HCT116 (cell line): ENCODE data around the gene RANBP9.

Experiments
- ATF3 ChIP-seq: IDR thresholded peaks from 2 replicates; pipeline ENCODE4 v1.6.1; 2012
- CEBPB ChIP-seq: IDR thresholded peaks from 2 replicates; pipeline ENCODE4 v1.6.1; 2012; ENCODE audit warnings: low read depth
- CTCF ChIP-seq, 3 experiments: fragments of 200-600 bp in 1 of 3; sonication (generic) in 1 of 3; IDR thresholded peaks in 2 of 3; conservative IDR thresholded peaks in 1 of 3; 2 replicates each; pipeline ENCODE4 v1.5.1; 2012 to 2017; ENCODE audit warnings: low read depth in 2 of 3, low read length in 2 of 3, antibody characterized with exemption in 1 of 3, borderline replicate concordance in 1 of 3, control low read depth in 1 of 3, mild to moderate bottlenecking in 1 of 3, mixed read lengths in 1 of 3, mixed run types in 1 of 3, moderate library complexity in 1 of 3; ENCODE audit not compliant: insufficient read depth in 1 of 3
- EZH2 ChIP-seq: fragments of 200-600 bp; sonication (generic); IDR thresholded peaks from 2 replicates; pipeline ENCODE4 v1.6.1; 2017; ENCODE audit warnings: antibody characterized with exemption, mixed run types
- EZH2phosphoT487 ChIP-seq: fragments of 200-600 bp; IDR thresholded peaks from 2 replicates; pipeline ENCODE4 v1.6.1; 2018; ENCODE audit warnings: antibody characterized with exemption, borderline replicate concordance
- FOSL1 ChIP-seq: IDR thresholded peaks from 2 replicates; pipeline ENCODE4 v1.6.1; 2012; ENCODE audit warnings: low read depth
- JUND ChIP-seq: IDR thresholded peaks from 2 replicates; pipeline ENCODE4 v1.6.1; 2012
- POLR2A ChIP-seq: IDR thresholded peaks from 2 replicates; pipeline ENCODE4 v1.7.0; 2011; ENCODE audit warnings: borderline replicate concordance; ENCODE audit not compliant: insufficient read depth, insufficient read length; ENCODE audit errors: extremely low read depth
- POLR2AphosphoS5 ChIP-seq: IDR thresholded peaks from 2 replicates; pipeline ENCODE4 v1.6.1; 2011; ENCODE audit warnings: mild to moderate bottlenecking, low read depth, low read length, moderate library complexity
- RAD21 ChIP-seq: IDR thresholded peaks from 2 replicates; pipeline ENCODE4 v1.6.1; 2012; ENCODE audit warnings: low read depth, mild to moderate bottlenecking
- REST ChIP-seq: IDR thresholded peaks from 2 replicates; pipeline ENCODE4 v1.6.1; 2012; ENCODE audit warnings: low read depth
- SIN3A ChIP-seq: IDR thresholded peaks from 2 replicates; pipeline ENCODE4 v1.6.1; 2012; ENCODE audit warnings: low read depth
- SP1 ChIP-seq: IDR thresholded peaks from 2 replicates; pipeline ENCODE4 v1.6.1; 2012; ENCODE audit warnings: low read depth
- ZNF274 ChIP-seq: fragments of 200-500 bp; sonication (Bioruptor generic); IDR thresholded peaks from 2 replicates; pipeline ENCODE4 v1.6.1; 2014; ENCODE audit warnings: mild to moderate bottlenecking, low read depth, low read length, inconsistent platforms

- TF ChIP-seq POLR2A (no peak), POLR2AphosphoS5 (no peak), CTCF (IDR thresholded peaks at IDR 0.05 in 2 of 3, conservative IDR thresholded peaks at IDR 0.05 in 1 of 3; ENCODE audit: borderline replicate concordance in 1 of 3, insufficient read depth in 1 of 3, low read depth in 2 of 3, low read length in 2 of 3) (no peak), EZH2phosphoT487 (no peak), REST (no peak), ATF3 (no peak), RAD21 (no peak), FOSL1 (no peak), JUND (no peak), SP1 (no peak), EZH2 (no peak), CEBPB (no peak), ZNF274 (no peak), SIN3A (0 out of 2 replicates have a peak, but pooled peaks have one; percentile 20)
Measured at GRCh38 chr6:13711324-13711732, 307 bp downstream of the RANBP9 start.
